CD4-positive, alpha-beta T cell treated with Interleukin-4 for 1 hour (primary cell): ENCODE results near the gene NLRP7.
"Not testable (repeated sequence)": the region's sequence is repeated elsewhere in the genome, so short reads cannot be mapped to it uniquely, and the experiment has no call there.

Experiments
- DNase-seq, 2 donors: peaks; one replicate each; pipeline ENCODE4 v3.0.0-alpha.2; 2020 to 2022

The NLRP7 gene

DNA sequence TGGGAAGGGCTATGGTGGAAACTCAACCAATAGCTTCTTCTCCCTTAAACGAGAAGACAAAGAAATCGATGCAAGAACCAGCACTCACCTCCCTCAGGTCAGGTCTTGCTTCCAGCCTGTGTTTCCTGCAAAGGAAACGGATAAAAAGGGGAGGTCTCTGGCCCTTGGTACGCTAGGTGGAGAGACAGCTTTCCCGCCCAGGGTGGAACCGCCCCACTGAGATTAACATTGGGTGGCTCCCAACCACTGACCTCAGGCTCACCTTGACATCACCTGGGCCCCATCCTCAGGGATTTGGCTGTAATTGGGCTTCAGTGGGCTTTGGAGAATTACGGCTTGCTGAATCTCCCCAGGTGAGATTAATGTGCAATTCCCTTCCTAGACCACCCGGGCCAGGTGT is at the start of gene NLRP7:
Gene NLRP7, minus strand, starts transcription at position 150 of the 400 bp plus-strand sequence.
- DNase-seq = no peak

- no peak for DNase-seq
Observed at GRCh38 chr19:54995561-54995960, 48.2 kb upstream of the NLRP7 start.

- DNase-seq = not testable (repeated sequence)
Observed at GRCh38 chr19:54989531-54989930, 42.2 kb upstream of the NLRP7 start.

GRCh38 chr19:54982562-54982961 is 35.2 kb upstream of the NLRP7 start:
- not testable (repeated sequence) for DNase-seq

GRCh38 chr19:54973229-54974090 is 26.1 kb upstream of the NLRP7 start:
- not testable (repeated sequence) for DNase-seq

DNA sequence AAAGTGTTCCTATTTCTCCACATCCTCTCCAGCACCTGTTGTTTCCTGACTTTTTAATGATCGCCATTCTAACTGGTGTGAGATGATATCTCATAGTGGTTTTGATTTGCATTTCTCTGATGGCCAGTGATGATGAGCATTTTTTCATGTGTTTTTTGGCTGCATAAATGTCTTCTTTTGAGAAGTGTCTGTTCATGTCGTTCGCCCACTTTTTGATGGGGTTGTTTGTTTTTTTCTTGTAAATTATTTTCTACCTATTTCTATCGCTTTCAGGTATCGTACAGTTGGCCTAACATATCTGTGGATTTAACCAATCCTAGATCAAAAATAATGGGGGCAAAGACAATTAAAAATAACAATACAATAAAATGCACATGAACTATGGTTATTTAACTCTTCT is 24.1 kb upstream of the NLRP7 start:
- not testable (repeated sequence) for DNase-seq

- DNase-seq = no peak
Observed at GRCh38 chr19:54969647-54970046, 22.3 kb upstream of the NLRP7 start.

DNA sequence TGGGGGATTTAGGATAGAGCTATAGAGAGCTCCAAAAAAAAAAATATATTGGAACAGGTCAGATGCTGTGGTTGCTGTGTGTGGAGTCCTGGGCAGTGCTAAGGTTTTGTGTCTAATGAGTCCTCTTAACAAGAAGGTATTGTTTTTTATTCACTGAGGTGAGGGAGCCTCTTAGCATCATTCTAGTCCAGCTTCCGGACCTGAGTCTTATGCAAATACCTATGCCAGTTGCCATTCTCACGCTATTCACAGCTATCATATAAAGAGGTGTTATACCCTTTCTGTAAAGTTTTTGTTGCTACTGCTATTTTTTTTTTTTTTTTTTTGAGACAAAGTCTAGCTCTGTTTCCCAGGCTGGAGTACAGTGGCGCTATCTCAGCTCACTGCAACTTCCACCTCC is 20.3 kb upstream of the NLRP7 start:
- no peak for DNase-seq

GRCh38 chr19:54965055-54965454 is 17.7 kb upstream of the NLRP7 start:
- DNase-seq = not testable (repeated sequence)

DNA sequence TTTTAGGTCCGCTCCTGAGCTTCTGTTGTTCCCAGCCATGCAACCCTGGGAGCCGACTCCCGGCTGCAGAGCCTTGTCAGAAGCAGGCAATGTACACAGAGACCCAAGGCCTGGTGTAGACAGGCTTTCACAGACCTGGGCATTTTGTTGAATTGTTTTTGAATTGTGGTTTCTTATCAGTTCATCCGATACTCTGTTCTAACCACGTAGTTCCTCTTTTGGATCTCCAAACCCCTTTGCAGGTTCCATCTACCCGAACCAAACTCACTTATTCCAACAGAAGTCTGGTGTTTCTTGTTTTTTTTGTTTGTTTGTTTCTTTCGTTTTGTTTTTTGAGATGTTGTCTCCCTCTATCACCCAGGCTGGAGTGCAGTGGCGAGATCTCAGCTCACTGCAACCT is 12.5 kb upstream of the NLRP7 start:
- DNase-seq = no peak

DNA sequence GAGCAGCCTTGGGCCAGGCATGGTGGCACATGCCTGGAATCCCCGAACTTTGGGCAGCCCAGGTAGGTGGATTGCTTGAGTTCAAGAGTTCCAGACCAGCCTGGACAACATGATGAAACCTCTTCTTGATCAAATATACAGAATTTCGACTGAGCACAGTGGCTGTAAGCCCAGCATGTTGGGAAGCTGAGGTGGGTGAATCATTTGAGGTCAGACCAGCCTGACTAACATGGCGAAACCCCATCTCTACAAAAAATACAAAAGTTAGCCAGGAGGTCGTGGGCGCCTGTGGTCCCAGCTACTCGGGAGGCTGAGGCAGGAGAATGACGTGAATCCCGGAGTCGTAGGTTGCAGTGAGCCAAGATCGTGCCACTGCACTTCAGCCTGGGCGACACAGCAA is 8.0 kb upstream of the NLRP7 start:
- DNase-seq = no peak

DNA sequence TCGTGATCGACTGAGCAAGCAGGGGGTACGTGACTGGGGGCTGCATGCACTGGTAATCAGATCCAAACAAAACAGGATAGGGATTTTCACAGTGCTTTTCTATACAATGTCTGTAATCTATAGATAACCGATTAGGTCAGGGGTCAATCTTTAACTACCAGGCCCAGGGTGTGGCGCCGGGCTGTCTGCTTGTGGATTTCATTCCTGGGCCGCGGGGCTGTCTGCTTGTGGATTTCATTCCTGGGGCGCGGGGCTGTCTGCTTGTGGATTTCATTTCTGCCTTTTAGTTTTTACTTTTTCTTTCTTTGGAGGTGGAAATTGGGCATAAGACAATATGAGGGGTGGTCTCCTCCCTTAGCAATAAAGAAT is 6.0 kb upstream of the NLRP7 start:
- DNase-seq = not testable (repeated sequence)

DNA sequence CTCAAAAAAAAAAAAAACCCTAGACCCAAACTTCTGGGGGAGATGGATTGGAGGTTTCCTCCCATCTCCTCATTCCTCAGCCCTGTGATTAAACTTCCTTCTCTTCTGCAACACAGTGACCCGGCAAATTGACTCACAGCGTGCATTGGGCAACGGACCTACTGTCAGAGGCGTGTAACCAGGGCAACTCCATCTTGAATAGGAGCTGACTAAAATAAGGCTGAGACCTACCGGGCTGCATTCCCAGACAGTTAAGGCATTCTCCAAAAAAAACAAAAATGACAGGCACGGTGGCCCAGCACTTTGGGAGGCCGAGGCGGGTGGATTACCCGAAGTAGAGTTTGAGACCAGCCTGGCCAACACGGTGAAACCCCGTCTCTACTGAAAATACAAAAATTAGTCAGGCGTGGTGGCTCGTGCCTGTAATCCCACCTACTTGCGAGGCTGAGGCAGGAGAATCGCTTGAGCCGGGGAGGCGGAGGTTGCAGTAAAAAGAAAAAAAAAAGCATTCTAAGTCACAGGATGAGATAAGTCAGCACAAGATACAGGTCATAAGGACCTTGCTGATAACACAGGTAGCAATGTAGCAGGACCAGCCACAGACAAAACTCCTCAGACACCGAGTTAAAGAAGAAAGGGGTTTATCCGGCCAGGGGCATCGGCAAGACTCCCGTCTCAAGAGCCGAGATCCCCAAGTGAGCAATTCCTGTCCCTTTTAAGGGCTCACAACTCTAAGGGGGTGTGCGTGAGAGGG is 5.4 kb upstream of the NLRP7 start:
- peak in 1 of 2 donors; percentile 76 for DNase-seq

DNA sequence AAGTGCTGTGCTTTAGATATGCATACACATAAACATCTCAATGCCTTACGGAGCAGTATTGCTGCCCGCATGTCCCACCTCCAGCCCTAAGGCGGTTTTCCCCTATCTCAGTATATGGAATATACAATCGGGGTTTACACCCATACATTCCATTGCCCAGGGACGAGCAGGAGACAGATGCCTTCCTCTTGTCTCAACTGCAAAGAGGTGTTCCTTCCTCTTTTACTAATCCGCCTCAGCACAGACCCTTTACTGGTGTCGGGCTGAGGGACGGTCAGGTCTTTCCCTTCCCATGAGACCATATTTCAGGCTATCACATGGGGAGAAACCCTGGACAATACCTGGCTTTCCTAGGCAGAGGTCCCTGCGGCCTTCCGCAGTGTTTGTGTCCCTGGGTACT is 3.2 kb upstream of the NLRP7 start:
- not testable (repeated sequence) for DNase-seq

GRCh38 chr19:54949412-54949811 is 2.1 kb upstream of the NLRP7 start:
- DNase-seq = no peak

DNA sequence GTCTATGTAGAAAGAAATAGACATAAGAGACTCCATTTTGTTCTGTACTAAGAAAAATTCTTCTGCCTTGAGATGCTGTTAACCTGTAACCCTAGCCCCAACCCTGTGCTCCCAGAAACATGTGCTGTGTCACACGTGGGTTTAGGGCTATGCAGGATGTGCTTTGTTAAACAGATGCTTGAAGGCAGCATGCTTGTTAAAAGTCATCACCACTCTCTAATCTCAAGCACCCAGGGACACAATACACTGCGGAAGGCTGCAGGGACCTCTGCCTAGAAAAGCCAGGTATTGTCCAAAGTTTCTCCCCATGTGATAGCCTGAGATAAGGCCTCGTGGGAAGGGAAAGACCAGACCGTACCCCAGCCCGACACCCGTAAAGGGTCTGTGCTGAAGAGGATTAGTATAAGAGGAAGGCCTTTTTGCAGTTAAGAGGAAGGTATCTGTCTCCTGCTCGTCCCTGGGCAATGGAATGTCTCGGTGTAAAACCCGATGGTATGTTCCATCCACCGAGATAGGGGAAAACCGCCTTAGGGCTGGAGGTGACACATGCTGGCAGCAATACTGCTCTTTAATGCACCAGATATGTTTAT is 3.5 kb downstream of the NLRP7 start:
- DNase-seq = not testable (repeated sequence)

DNA sequence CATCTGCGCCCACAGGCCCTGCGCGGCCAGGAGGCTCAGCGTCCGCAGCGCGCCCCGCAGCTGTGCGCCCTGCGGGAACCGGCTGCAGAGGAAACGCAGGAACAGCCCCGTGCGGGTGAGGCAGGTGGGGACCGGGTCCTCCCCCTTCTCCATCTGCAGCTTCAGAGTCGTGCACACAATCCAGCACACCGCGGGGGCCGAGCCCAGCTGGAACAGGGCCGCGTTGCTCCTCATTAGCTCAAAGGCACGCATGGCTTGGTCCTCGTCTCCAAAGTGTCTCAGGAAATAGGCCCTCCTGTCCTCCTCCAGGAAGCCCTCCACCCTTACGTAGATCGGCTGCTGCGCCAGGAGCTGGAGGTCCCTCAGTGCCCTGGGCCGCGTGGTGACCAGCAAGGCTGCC is 7.8 kb downstream of the NLRP7 start:
- not testable (repeated sequence) for DNase-seq

GRCh38 chr19:54938906-54939305 is 8.4 kb downstream of the NLRP7 start:
- DNase-seq = no peak

DNA sequence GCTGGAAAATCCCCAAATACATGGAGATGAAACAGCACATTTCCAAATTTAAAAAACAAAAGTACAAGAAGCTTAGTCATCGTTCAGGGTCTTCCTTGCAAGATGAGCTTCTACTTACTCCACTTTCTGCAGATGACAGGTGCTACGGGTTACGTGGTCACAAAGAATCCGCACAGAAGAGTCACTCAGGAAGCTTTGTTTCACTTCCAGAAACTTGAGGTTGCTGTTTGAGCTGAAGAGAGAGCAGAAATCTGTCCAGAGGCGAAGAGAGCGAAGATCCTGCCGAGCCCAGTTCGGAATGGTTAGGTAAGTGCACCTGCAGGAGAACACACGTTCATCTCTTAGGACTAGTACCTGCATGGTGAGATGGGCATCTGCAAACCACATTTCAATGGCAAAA is 9.4 kb downstream of the NLRP7 start:
- no peak for DNase-seq

DNA sequence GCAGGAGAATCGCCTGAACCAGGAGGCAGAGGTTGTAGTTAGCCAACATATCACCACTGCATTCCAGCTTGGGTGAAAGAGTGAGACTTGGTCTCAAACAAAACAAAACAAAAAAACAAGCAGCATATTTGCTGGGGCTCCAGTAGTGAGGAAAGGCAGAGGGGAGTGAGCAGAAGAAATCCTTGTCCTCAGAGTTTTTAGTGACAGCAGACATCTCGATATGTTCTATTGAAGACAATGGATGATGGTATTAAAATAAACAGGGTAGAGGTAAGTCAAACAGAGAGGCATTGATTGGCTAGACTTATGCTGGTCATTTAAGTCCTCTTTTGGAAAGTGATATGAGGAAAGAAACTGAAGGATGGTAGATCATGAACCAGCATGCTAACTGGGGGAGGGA is 19.0 kb downstream of the NLRP7 start:
- DNase-seq = no peak

- no peak for DNase-seq
Observed at GRCh38 chr19:54923276-54923675, 24.1 kb downstream of the NLRP7 start.

DNA sequence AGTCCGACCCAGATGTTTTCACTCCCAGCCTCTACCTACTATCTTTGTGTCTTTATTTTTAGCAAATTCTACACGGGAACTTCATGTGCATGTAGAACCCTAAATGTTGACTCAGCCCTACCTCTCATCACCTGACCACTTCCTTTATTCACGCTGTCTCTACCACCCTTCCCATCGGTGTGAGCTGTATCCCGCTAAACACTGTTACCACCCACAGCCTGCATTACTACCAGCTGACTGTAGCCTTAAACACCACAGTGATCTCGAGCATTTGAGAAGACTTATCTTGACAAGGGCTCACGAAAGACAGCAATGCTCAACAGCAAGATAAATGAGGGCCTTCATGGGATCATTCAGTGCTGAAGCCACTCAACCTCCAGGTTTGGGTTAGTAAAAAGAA is 26.2 kb downstream of the NLRP7 start:
- DNase-seq = no peak

DNA sequence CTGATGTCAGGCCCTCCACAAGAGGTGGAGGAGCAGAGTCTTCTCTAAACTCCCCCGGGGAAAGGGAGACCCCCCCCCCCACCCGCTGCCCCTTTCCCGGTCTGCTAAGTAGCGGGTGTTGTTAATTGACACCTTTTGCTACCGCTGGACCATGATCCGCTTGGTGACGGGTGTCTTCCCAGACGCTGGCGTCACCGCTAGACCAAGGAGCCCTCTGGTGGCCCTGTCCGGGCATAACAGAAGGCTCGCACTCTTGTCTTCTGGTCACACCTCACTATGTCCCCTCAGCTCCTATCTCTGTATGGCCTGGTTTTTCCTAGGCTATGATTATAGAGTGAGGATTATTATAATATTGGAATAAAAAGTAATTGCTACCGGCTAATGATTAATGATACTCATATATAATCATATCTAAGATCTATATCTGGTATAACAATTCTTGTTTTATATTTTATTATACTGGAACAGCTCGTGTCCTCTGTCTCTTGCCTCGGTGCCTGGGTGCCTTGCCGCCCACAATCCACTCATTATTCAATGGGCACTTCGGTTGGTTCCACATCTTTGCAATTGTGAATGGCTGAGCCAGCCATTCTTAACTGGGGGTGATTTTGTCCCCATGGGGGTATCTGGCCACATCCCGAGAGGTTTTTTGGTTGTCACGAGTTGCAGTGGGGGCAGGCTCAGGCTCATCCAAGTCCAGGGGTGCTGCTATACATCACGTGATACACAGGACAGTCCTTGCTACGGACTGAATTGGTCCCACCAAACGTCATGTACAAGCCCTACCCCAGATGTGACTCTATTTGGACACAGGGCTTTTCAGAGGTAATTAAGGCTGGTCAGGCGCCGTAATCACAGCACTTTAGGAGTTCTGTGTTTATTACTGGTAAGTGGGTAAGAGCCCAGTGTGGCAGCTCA is 27.4 kb downstream of the NLRP7 start:
- DNase-seq = peak in 1 of 2 donors; percentile 16
